A673 (cell line): ENCODE results near the gene CUX1.

Experiments
- EZH2 ChIP-seq: fragments of 200-600 bp; sonication (generic); IDR thresholded peaks from 2 replicates; pipeline ENCODE4 v1.6.1; 2017; ENCODE audit warnings: borderline replicate concordance, low read depth, mild to moderate bottlenecking, mixed read lengths, antibody characterized with exemption, low read length; ENCODE audit not compliant: poor library complexity, severe bottlenecking
- TF ChIP-seq, protein P1 (sequence below): fragments of 300-800, 200-600 bp; sonication (generic); conservative IDR thresholded peaks from 2 replicates; pipeline ENCODE4 v1.5.1; 2017; ENCODE audit warnings: low read depth, mild to moderate bottlenecking, antibody characterized with exemption, low read length, moderate library complexity, mixed read lengths

DNA sequence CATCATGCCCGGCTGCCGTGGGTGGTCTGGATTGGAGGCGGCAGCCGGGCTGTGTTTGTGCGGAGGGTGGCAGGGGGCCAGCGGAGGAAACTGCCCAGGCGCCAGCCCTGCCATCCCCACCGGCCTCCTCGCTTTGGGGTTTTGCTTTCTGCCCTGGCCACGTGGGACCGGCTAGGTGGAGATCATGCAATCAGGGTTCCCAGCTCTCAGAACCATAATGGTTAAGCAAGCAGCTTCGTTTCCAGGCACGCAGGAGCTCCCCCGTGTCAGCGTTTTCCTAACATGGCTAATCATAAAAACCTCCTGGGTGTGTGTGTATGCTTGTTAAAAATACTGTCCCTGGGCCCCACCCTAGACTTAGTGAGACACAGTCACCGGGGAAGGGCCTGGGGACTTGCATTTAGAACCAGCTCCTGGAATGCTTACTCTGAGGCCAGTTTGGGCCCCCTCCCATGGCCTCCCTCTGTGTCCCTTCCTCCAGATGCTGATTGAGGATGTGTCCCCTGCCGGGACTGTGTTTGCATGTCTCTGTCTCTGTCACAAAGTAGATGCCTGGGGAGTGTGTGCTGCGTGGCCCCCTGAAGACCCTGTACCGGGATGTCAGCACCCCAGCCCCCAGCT, 119.3 kb downstream of the CUX1 start:
- TF ChIP-seq, protein P1, sequence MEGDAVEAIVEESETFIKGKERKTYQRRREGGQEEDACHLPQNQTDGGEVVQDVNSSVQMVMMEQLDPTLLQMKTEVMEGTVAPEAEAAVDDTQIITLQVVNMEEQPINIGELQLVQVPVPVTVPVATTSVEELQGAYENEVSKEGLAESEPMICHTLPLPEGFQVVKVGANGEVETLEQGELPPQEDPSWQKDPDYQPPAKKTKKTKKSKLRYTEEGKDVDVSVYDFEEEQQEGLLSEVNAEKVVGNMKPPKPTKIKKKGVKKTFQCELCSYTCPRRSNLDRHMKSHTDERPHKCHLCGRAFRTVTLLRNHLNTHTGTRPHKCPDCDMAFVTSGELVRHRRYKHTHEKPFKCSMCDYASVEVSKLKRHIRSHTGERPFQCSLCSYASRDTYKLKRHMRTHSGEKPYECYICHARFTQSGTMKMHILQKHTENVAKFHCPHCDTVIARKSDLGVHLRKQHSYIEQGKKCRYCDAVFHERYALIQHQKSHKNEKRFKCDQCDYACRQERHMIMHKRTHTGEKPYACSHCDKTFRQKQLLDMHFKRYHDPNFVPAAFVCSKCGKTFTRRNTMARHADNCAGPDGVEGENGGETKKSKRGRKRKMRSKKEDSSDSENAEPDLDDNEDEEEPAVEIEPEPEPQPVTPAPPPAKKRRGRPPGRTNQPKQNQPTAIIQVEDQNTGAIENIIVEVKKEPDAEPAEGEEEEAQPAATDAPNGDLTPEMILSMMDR = no peak
- TF ChIP-seq EZH2 = no peak
